Suprapubic skin (tissue), 4 donors: ENCODE results near the gene LPCAT1.

Source experiments
- CTCF ChIP-seq, 2 donors: fragments of 200-600 bp in 1 of 2; fragments of 450-650 bp in 1 of 2; sonication (generic) in 1 of 2; IDR thresholded peaks; one replicate each; pipeline ENCODE4 v1.5.1; 2016 to 2019; ENCODE audit warnings: antibody characterized with exemption in 2 of 2, mild to moderate bottlenecking in 1 of 2, moderate library complexity in 1 of 2
- EP300 ChIP-seq: sonication (generic); formaldehyde crosslinking; IDR thresholded peaks from one replicate; pipeline ENCODE4 v1.6.1; 2017; ENCODE audit warnings: antibody characterized with exemption
- POLR2A ChIP-seq, 2 donors: fragments of 450-650 bp; IDR thresholded peaks; one replicate each; pipeline ENCODE4 v1.6.1; 2017; ENCODE audit warnings: antibody characterized with exemption in 2 of 2, mild to moderate bottlenecking in 2 of 2, moderate library complexity in 2 of 2
- POLR2AphosphoS5 ChIP-seq, 3 donors: sonication (generic); formaldehyde crosslinking; IDR thresholded peaks; one replicate each; pipeline ENCODE4 v1.6.1; 2017; ENCODE audit warnings: antibody characterized with exemption in 3 of 3

- no peak for TF ChIP-seq CTCF (IDR thresholded peaks at IDR 0.05)
- no peak for TF ChIP-seq POLR2A (IDR thresholded peaks at IDR 0.05)
- no peak for TF ChIP-seq EP300
- TF ChIP-seq POLR2AphosphoS5 (IDR thresholded peaks at IDR 0.05), result no peak
Observed at GRCh38 chr5:1440098-1440493, 83.7 kb downstream of the LPCAT1 start.
